Activated B cell treated with CpG ODN at 0.5 μM for 24 hours (primary cell): ENCODE data around the gene METTL13. TPM values are rescaled to one million over a fixed set of nuclear protein-coding genes. Genes with fewer than 3 reads are reported as not detected.

Experiments used
- ATAC-seq: fragments of 200-7000 bp; cut with Tn5 transposase; one replicate; pipeline ENCODE4 v1.10.0; 2021; ENCODE audit warnings: low read depth, mild to moderate bottlenecking, moderate library complexity
- CTCF ChIA-PET: fragments of 350-600 bp; sonication (Branson Sonifier 250); formaldehyde crosslinking; loops from one replicate; lab custom pipeline; 2021; ENCODE audit warnings: antibody characterized with exemption; lab: Charles Lee
- POLR2A ChIA-PET: fragments of 350-600 bp; sonication (Branson Sonifier 250); formaldehyde crosslinking; loops from one replicate; lab custom pipeline; 2021; ENCODE audit warnings: antibody characterized with exemption; lab: Charles Lee
- DNase-seq: peaks from one replicate; pipeline ENCODE4 v3.0.0; 2022
- H3K27ac Mint-ChIP-seq: one replicate; pipeline ENCODE4 v1.8.0; 2020; ENCODE audit warnings: mixed read lengths
- H3K27me3 Mint-ChIP-seq: one replicate; pipeline ENCODE4 v1.8.0; 2021; ENCODE audit warnings: mixed read lengths
- H3K36me3 Mint-ChIP-seq: one replicate; pipeline ENCODE4 v1.8.0; 2021; ENCODE audit warnings: low read depth, mixed read lengths
- H3K4me1 Mint-ChIP-seq: one replicate; pipeline ENCODE4 v1.8.0; 2021; ENCODE audit warnings: mixed read lengths
- H3K4me3 Mint-ChIP-seq: one replicate; pipeline ENCODE4 v1.8.0; 2020; ENCODE audit warnings: mild to moderate bottlenecking, mixed read lengths
- H3K9me3 Mint-ChIP-seq: one replicate; pipeline ENCODE4 v1.8.0; 2020; ENCODE audit warnings: mixed read lengths
- intact Hi-C: fragments of 100-400 bp; cut with micrococcal nuclease; formaldehyde crosslinking; loops from one replicate; pipeline ENCODE4 v1.15.1; 2024
- total RNA-seq: library from RNA; stranded (reverse); gene quantifications from 2 replicates; pipeline ENCODE4 v1.2.3, GENCODE V29; 2022
- TF ChIP-seq, protein P1 (sequence below): fragments of 200-600 bp; IDR thresholded peaks from one replicate; pipeline ENCODE4 v1.8.0; 2022; ENCODE audit warnings: antibody characterized with exemption, mild to moderate bottlenecking

The METTL13 gene
- total RNA-seq, 1 donor from 2014 or later, result 35.7 TPM

DNA sequence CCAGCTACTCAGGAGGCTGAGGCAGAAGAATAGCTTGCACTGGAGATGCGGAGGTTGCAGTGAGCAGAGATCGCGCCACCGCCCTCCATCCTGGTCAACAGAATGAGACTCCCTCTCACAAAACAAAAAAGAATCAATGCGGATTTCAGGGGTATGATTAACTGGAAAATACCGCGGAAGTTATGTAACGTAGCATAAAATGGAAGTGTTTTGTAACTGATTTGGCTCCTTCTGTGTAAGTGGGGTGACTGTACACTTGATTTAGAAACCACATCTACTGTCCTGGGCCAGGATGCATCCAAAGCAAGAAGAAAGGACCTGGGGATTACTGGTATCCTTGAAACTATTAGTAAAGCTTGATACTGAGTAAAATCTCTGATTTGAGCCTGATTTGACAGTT lies 36.5 kb upstream of the METTL13 start:
- TF ChIP-seq, protein P1, sequence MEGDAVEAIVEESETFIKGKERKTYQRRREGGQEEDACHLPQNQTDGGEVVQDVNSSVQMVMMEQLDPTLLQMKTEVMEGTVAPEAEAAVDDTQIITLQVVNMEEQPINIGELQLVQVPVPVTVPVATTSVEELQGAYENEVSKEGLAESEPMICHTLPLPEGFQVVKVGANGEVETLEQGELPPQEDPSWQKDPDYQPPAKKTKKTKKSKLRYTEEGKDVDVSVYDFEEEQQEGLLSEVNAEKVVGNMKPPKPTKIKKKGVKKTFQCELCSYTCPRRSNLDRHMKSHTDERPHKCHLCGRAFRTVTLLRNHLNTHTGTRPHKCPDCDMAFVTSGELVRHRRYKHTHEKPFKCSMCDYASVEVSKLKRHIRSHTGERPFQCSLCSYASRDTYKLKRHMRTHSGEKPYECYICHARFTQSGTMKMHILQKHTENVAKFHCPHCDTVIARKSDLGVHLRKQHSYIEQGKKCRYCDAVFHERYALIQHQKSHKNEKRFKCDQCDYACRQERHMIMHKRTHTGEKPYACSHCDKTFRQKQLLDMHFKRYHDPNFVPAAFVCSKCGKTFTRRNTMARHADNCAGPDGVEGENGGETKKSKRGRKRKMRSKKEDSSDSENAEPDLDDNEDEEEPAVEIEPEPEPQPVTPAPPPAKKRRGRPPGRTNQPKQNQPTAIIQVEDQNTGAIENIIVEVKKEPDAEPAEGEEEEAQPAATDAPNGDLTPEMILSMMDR, result no peak
- Mint-ChIP-seq H3K4me3 (no peak overlapping the region), H3K4me1 (peaks cover 32% of the 10 kb centered on the region), H3K36me3 (peaks cover 12% of the 10 kb centered on the region), H3K27me3 (no peaks in the 10 kb centered on the region), H3K9me3 (no peaks in the 10 kb centered on the region), H3K27ac (no peak overlapping the region)
- DNase-seq, result no peak
- POLR2A ChIA-PET, result no interaction called here
- CTCF ChIA-PET, result no interaction called here
- no peak for ATAC-seq
- intact Hi-C loops, result loop anchor here (10.0 kb wide), 2 partner anchors 1210 to 1970 kb away; partner anchors contain the start of genes GORAB and KLHL20

DNA sequence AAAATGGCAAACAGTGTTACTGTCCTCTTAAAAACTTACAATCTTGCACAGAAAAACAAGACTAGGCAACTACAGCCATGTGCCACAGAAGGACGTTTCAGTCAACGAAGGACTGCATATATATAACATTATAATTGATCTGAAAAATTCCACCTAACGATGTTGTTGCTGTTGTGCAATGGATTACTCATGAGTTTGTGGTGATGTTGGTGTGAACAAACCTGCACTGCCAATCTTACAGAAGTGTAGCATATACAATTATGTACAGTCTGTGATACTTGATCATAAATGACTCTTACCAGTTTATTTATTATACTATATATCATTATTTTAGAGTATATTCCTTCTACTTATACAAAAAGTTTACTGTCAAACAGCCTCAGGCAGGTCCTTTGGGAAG lies 32.8 kb upstream of the METTL13 start:
- ATAC-seq (no peak), DNase-seq (no peak)
- H3K36me3 Mint-ChIP-seq, result no peaks in the 10 kb centered on the region
- ChIA-PET CTCF (no interaction called here), POLR2A (no interaction called here)
- H3K4me1 Mint-ChIP-seq, result no peaks in the 10 kb centered on the region
- intact Hi-C loops, result loop anchor here (10.0 kb wide), 2 partner anchors 1214 to 1966 kb away; partner anchors contain the start of genes GORAB and KLHL20
- no peak overlapping the region for H3K27ac Mint-ChIP-seq
- no peak overlapping the region for H3K4me3 Mint-ChIP-seq
- TF ChIP-seq, protein P1, result no peak
- no peaks in the 10 kb centered on the region for H3K27me3 Mint-ChIP-seq
- H3K9me3 Mint-ChIP-seq, result no peaks in the 10 kb centered on the region

DNA sequence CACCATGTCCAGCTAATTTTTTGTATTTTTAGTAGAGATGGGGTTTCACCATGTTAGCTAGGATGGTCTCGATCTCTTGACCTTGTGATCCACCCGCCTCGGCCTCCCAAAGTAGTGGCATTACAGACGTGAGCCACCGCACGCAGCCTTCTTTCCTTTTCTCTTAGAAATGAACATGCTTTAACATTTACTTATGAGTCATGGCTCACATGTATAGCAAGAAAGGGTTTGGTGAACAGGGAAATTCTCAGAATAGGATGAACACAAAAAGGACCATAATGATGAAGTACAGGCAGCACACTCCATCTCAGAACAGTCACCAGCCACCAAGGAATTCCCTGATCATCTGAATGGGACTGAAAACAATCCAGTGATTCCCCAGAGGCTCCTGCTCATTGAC lies 30.2 kb upstream of the METTL13 start:
- ATAC-seq (no peak), DNase-seq (no peak)
- POLR2A ChIA-PET, result no interaction called here
- Mint-ChIP-seq H3K27ac (no peak overlapping the region), H3K36me3 (no peaks in the 10 kb centered on the region), H3K27me3 (peaks cover 3% of the 10 kb centered on the region), H3K4me1 (no peaks in the 10 kb centered on the region), H3K4me3 (no peak overlapping the region), H3K9me3 (no peaks in the 10 kb centered on the region)
- CTCF ChIA-PET, result no interaction called here
- TF ChIP-seq, protein P1, result no peak
- intact Hi-C loops, result no loop called here

DNA sequence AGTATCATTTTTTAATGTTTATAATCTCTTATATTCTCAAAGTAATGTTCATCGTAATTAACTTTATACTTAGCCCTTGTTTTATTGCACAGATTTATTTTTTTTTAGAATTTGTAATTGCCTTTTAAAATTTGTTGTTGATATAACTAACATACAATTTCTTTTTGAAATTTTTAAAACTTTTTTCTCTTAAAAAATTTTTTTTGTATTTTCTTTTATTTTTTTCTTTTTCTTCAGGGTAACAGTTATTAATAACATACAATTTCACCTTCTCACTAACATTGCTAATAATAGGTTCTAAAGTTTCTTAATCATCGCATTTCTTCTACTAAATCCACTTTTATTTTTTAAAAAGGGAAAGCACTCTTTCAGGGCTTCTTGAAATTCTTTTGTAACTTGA lies 28.3 kb upstream of the METTL13 start:
- ChIA-PET CTCF (no interaction called here), POLR2A (no interaction called here)
- ATAC-seq (no peak), DNase-seq (no peak)
- Mint-ChIP-seq H3K27ac (no peak overlapping the region), H3K27me3 (peaks cover 10% of the 10 kb centered on the region), H3K9me3 (no peaks in the 10 kb centered on the region), H3K4me1 (no peaks in the 10 kb centered on the region), H3K36me3 (no peaks in the 10 kb centered on the region), H3K4me3 (no peak overlapping the region)
- TF ChIP-seq, protein P1, result no peak
- intact Hi-C loops, result no loop called here

DNA sequence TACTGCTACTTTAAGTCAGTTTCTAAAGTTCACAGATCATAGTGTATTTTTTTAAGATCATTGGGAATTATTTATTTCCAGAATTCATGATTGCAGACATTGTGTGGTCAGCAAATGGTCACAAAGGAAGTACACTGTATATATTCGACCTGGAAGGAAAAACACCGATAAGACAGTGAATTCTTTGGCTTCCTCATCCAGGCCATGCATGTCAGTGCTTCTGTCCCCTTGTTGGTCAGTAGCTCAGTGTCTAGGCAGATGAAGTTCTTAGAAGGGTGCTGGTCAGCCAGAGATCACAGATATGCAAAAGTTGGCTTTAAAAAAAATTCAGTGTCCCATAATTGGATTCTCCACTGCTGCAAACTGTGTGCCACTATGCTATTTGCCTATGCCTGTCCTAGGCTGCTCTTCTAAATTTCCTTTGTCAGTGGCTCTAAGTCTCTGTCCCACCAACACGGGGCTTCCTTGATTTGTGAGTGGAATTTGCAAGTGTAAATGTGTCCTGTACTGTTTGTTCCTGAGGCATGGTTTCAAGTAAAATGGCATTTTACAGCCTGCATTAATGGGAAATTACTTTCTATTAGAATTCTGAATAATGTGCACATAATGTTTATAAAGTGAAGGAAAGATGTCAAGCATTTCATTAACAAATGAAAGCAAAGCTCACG lies 27.6 kb upstream of the METTL13 start:
- ATAC-seq (no peak), DNase-seq (no peak)
- TF ChIP-seq, protein P1, result no peak
- POLR2A ChIA-PET, result interaction anchor here (1.4 kb wide), 1 partner anchor 11 kb away, joined by 4 read pairs; the partner anchor contains the start of gene VAMP4
- intact Hi-C loops, result no loop called here
- CTCF ChIA-PET, result no interaction called here
- H3K4me3 Mint-ChIP-seq, result no peak overlapping the region
- H3K27me3 Mint-ChIP-seq, result peaks cover 11% of the 10 kb centered on the region
- H3K9me3 Mint-ChIP-seq, result no peaks in the 10 kb centered on the region
- H3K36me3 Mint-ChIP-seq, result no peaks in the 10 kb centered on the region
- H3K27ac Mint-ChIP-seq, result no peak overlapping the region
- H3K4me1 Mint-ChIP-seq, result no peaks in the 10 kb centered on the region
